HEK293 (cell line): ENCODE measurements around the gene ANKRD13D.
A peak's percentile ranks its signal among the peaks of the same experiment; 100 is the strongest.

Source experiments
- CTCF ChIA-PET: fragments of 350-600 bp; formaldehyde crosslinking; extraction: SDS; loops from one replicate; lab custom pipeline; 2021; ENCODE audit warnings: antibody characterized with exemption; lab: Yijun Ruan, JAX
- POLR2A ChIA-PET: fragments of 300-600 bp; formaldehyde crosslinking; extraction: SDS; loops from one replicate; lab custom pipeline; 2020; ENCODE audit warnings: antibody characterized with exemption, inconsistent platforms; lab: Yijun Ruan, JAX
- H3K27ac ChIP-seq: fragments of 200-500 bp; sonication (Bioruptor generic); 2 replicates; pipeline ENCODE4 v1.5.1; 2014; ENCODE audit warnings: low read depth, low read length, control low read depth, inconsistent platforms; ENCODE audit errors: extremely low read depth
- H3K36me3 ChIP-seq, 2 experiments: fragments of 200-500 bp in 1 of 2; sonication (Bioruptor generic) in 1 of 2; 1 replicate in 1 of 2; 2 replicates in 1 of 2; pipeline ENCODE4 v1.5.1; 2014 to 2017; ENCODE audit warnings: inconsistent platforms in 2 of 2, low read length in 2 of 2; ENCODE audit not compliant: control insufficient read depth in 2 of 2, insufficient read depth in 1 of 2
- H3K4me1 ChIP-seq: fragments of 200-500 bp; sonication (Bioruptor generic); 2 replicates; pipeline ENCODE4 v1.5.1; 2014; ENCODE audit warnings: mild to moderate bottlenecking, low read length, inconsistent platforms; ENCODE audit not compliant: control insufficient read depth, insufficient read depth
- H3K4me3 ChIP-seq: 2 replicates; pipeline ENCODE4 v1.5.1; 2011; ENCODE audit warnings: low read depth, mild to moderate bottlenecking, control low read depth, low read length, moderate library complexity
- H3K9me3 ChIP-seq: fragments of 200-500 bp; sonication (Bioruptor generic); 2 replicates; pipeline ENCODE4 v1.5.1; 2014; ENCODE audit warnings: low read depth, low read length, inconsistent platforms; ENCODE audit not compliant: control insufficient read depth, insufficient read depth
- GLIS1 ChIP-seq: fragments of 450-650 bp; formaldehyde crosslinking; IDR thresholded peaks from 2 replicates; pipeline ENCODE4 v1.5.1; 2016; ENCODE audit warnings: missing biosample characterization, missing genetic modification characterization
- OVOL3 ChIP-seq: fragments of 450-650 bp; formaldehyde crosslinking; IDR thresholded peaks from 2 replicates; pipeline ENCODE4 v1.5.1; 2016; ENCODE audit warnings: missing biosample characterization, missing genetic modification characterization
- TCF7L2 ChIP-seq: IDR thresholded peaks from 2 replicates; pipeline ENCODE4 v1.6.1; 2011; ENCODE audit warnings: low read depth, mild to moderate bottlenecking, inconsistent platforms, low read length, moderate library complexity, borderline replicate concordance
- ZBTB6 ChIP-seq: fragments of 450-650 bp; formaldehyde crosslinking; IDR thresholded peaks from 2 replicates; pipeline ENCODE4 v1.5.1; 2017; ENCODE audit warnings: missing biosample characterization, missing genetic modification characterization
- ZEB2 ChIP-seq: fragments of 450-650 bp; formaldehyde crosslinking; IDR thresholded peaks from 2 replicates; pipeline ENCODE4 v1.5.1; 2016; ENCODE audit warnings: missing biosample characterization, missing genetic modification characterization
- ZIC2 ChIP-seq: fragments of 450-650 bp; formaldehyde crosslinking; IDR thresholded peaks from 2 replicates; pipeline ENCODE4 v1.5.1; 2016; ENCODE audit warnings: missing biosample characterization, missing genetic modification characterization
- ZNF169 ChIP-seq: fragments of 450-650 bp; formaldehyde crosslinking; IDR thresholded peaks from 2 replicates; pipeline ENCODE4 v1.5.1; 2016; ENCODE audit warnings: missing biosample characterization, missing genetic modification characterization
- ZNF175 ChIP-seq: fragments of 450-650 bp; formaldehyde crosslinking; IDR thresholded peaks from 2 replicates; pipeline ENCODE4 v1.5.1; 2016; ENCODE audit warnings: missing biosample characterization, missing genetic modification characterization
- ZNF23 ChIP-seq: fragments of 450-650 bp; formaldehyde crosslinking; IDR thresholded peaks from 2 replicates; pipeline ENCODE4 v1.5.1; 2016; ENCODE audit warnings: missing biosample characterization, missing genetic modification characterization, borderline replicate concordance
- ZNF521 ChIP-seq: fragments of 450-650 bp; formaldehyde crosslinking; IDR thresholded peaks from 2 replicates; pipeline ENCODE4 v1.5.1; 2017; ENCODE audit warnings: missing biosample characterization, mild to moderate bottlenecking, missing genetic modification characterization
- ZNF600 ChIP-seq: fragments of 450-650 bp; formaldehyde crosslinking; IDR thresholded peaks from 2 replicates; pipeline ENCODE4 v1.5.1; 2016; ENCODE audit warnings: missing biosample characterization, missing genetic modification characterization
- ZNF658 ChIP-seq: fragments of 450-650 bp; formaldehyde crosslinking; IDR thresholded peaks from 2 replicates; pipeline ENCODE4; 2016; ENCODE audit warnings: missing biosample characterization, missing genetic modification characterization
- ZNF704 ChIP-seq: fragments of 450-650 bp; formaldehyde crosslinking; IDR thresholded peaks from 2 replicates; pipeline ENCODE4 v1.5.1; 2016; ENCODE audit warnings: missing biosample characterization, missing genetic modification characterization
- ZNF747 ChIP-seq: fragments of 450-650 bp; formaldehyde crosslinking; IDR thresholded peaks from 2 replicates; pipeline ENCODE4 v1.5.1; 2016; ENCODE audit warnings: missing biosample characterization, missing genetic modification characterization
- ZNF768 ChIP-seq: fragments of 450-650 bp; formaldehyde crosslinking; IDR thresholded peaks from 2 replicates; pipeline ENCODE4 v1.5.1; 2018; ENCODE audit warnings: missing biosample characterization, mild to moderate bottlenecking, missing genetic modification characterization
- ZSCAN16 ChIP-seq: fragments of 450-650 bp; formaldehyde crosslinking; IDR thresholded peaks from 2 replicates; pipeline ENCODE4 v1.5.1; 2016; ENCODE audit warnings: missing biosample characterization, missing genetic modification characterization
- ZSCAN30 ChIP-seq: fragments of 450-650 bp; IDR thresholded peaks from 2 replicates; pipeline ENCODE4 v1.5.1; 2018; ENCODE audit warnings: missing biosample characterization, mild to moderate bottlenecking, missing genetic modification characterization, moderate library complexity
- ZSCAN5A ChIP-seq: fragments of 450-650 bp; formaldehyde crosslinking; IDR thresholded peaks from 2 replicates; pipeline ENCODE4 v1.5.1; 2016; ENCODE audit warnings: missing biosample characterization, missing genetic modification characterization

Gene ANKRD13D

GRCh38 chr11:67303132-67303834 is 14.2 kb downstream of the ANKRD13D start, which contains the start of gene SSH3 (continued):
- TF ChIP-seq ZNF169 (tag by site-specific recombination) (no peak), ZNF521 (tag by site-specific recombination) (no peak)

GRCh38 chr11:67303835-67304411 is 14.8 kb downstream of the ANKRD13D start:
- Histone ChIP-seq H3K27ac (peak overlapping the region; percentile 79; the same call in 1 of the 2 replicates), H3K4me3 (peak overlapping the region; percentile 66), H3K4me1 (no peaks in the 10 kb centered on the region), H3K36me3 (peaks cover 0 to 51% of the 10 kb centered on the region in 2 experiments; a peak in 1 of 3 replicates), H3K9me3 (no peaks in the 10 kb centered on the region)
- POLR2A ChIA-PET, result interaction anchor here (1.2 to 3.5 kb wide), 4 partner anchors 9 to 15 kb away, joined by 3 to 32 read pairs (median 11); partner anchors contain the start of gene ANKRD13D
- CTCF ChIA-PET, result interaction anchor here (0.6 to 3.4 kb wide), 4 partner anchors 13 to 229 kb away, joined by 5 to 17 read pairs (median 10); no protein-coding TSS in a partner anchor
- TF ChIP-seq ZNF768 (tag by site-specific recombination) (no peak), GLIS1 (tag by site-specific recombination) (peak; percentile 15; the same call in 1 of the 2 replicates)

GRCh38 chr11:67304511-67305113 is 15.5 kb downstream of the ANKRD13D start:
- Histone ChIP-seq H3K4me3 (peak overlapping the region; percentile 66), H3K27ac (no peak overlapping the region), H3K36me3 (peaks cover 0 to 51% of the 10 kb centered on the region in 2 experiments; a peak in 1 of 3 replicates), H3K4me1 (no peaks in the 10 kb centered on the region), H3K9me3 (no peaks in the 10 kb centered on the region)
- POLR2A ChIA-PET, result interaction anchor here (0.6 to 3.5 kb wide), 4 partner anchors 9 to 43 kb away, joined by 3 to 32 read pairs (median 4); no protein-coding TSS in a partner anchor
- CTCF ChIA-PET, result interaction anchor here (0.6 to 2.9 kb wide), 3 partner anchors 13 to 230 kb away, joined by 5 to 14 read pairs (median 5); no protein-coding TSS in a partner anchor
- TF ChIP-seq ZNF600 (tag by site-specific recombination), result 0 out of 2 replicates have a peak, but pooled peaks have one; percentile 17
- TF ChIP-seq ZNF658 (tag by site-specific recombination), result no peak
- peak; percentile 54 for TF ChIP-seq ZIC2 (tag by site-specific recombination)

- Histone ChIP-seq H3K9me3 (no peaks in the 10 kb centered on the region), H3K36me3 (peaks cover 0 to 47% of the 10 kb centered on the region in 2 experiments; a peak in 1 of 3 replicates), H3K4me1 (no peaks in the 10 kb centered on the region), H3K27ac (no peak overlapping the region), H3K4me3 (no peak overlapping the region)
- CTCF ChIA-PET, result interaction anchor here (0.8 to 1.1 kb wide), 2 partner anchors 15 to 44 kb away, joined by 3 read pairs; no protein-coding TSS in a partner anchor
- POLR2A ChIA-PET, result no interaction called here
- TF ChIP-seq ZNF175 (tag by site-specific recombination), result no peak
- TF ChIP-seq ZNF704 (tag by site-specific recombination), result no peak
- no peak for TF ChIP-seq TCF7L2
- no peak for TF ChIP-seq ZSCAN30
- no peak for TF ChIP-seq OVOL3
- TF ChIP-seq ZNF23, result no peak
- TF ChIP-seq ZBTB6, result no peak
- no peak for TF ChIP-seq ZSCAN5A (tag by site-specific recombination)
- no peak for TF ChIP-seq ZSCAN16 (tag by site-specific recombination)
- TF ChIP-seq ZNF747 (tag by site-specific recombination), result no peak
- TF ChIP-seq ZEB2 (tag by site-specific recombination), result no peak
These were observed 17.9 kb downstream of the ANKRD13D start for GRCh38 chr11:67306769-67307544.
